ENCODE data around the gene NDP.

Gene NDP

GRCh38 chrX:44010626-44011025 is 37.4 kb upstream of the NDP start:
- Histone ChIP-seq H3K9me3 (replicated peaks in 1 of 11) (peaks cover 0 to 17% (median 8%) of the 10 kb centered on the region in 11 experiments; a peak in 12 of 22 replicates), H4K20me1 (no peaks in the 10 kb centered on the region; a peak in 2 of 22 replicates), H3K4me3 (no peak overlapping the region), H3K4me2 (peak overlapping the region in 6 of 11 experiments; percentile 68 to 81 (median 76); a peak in 7 of 22 replicates), H3K27me3 (peaks cover 0 to 23% (median 0%) of the 10 kb centered on the region in 11 experiments; a peak in 3 of 22 replicates), H3K9ac (no peak overlapping the region), H3K27ac (no peak overlapping the region; a peak in 1 of 22 replicates), H3K36me3 (no peaks in the 10 kb centered on the region), H3K4me1 (peaks cover 26 to 49% (median 40%) of the 10 kb centered on the region in 10 experiments)
- TF ChIP-seq Cebpa-rat (IDR thresholded peaks at IDR 0.05): no peak

DNA sequence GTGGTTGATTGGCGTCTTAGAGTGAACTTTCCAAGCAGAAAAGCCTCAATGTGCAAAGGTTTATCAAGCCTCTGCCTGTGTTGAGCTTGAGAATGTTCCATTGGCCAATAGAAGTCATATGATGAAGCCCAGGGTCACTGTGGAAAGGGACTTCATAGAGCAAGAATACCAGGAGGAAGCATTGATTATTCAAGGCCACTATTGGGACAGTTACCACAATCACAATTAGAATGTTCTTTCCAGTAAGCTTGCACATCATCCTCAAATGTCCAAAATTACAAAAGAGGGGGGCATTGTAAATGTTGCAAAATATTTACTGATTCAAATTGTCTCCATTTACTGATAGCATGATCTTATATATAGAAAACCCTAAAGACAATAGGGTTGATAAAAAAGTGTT is 32.9 kb upstream of the NDP start:
- H3K27me3 ChIP-seq: peaks cover 0 to 8% (median 0%) of the 10 kb centered on the region in 11 experiments; a peak in 2 of 22 replicates
- 0 out of 22 replicates have a peak, but pooled peaks cover 0 to 5% (median 0%) of the 10 kb centered on the region in 11 experiments for H3K9me3 ChIP-seq (replicated peaks in 1 of 11)
- no peak for TF ChIP-seq Cebpa-rat (IDR thresholded peaks at IDR 0.05)
- no peak overlapping the region for H3K27ac ChIP-seq
- H3K4me2 ChIP-seq: no peak overlapping the region
- H3K9ac ChIP-seq: no peak overlapping the region
- H4K20me1 ChIP-seq: no peaks in the 10 kb centered on the region; a peak in 1 of 22 replicates
- no peaks in the 10 kb centered on the region for H3K36me3 ChIP-seq
- H3K4me1 ChIP-seq: peaks cover 11 to 36% (median 25%) of the 10 kb centered on the region in 10 experiments
- H3K4me3 ChIP-seq: no peak overlapping the region

DNA sequence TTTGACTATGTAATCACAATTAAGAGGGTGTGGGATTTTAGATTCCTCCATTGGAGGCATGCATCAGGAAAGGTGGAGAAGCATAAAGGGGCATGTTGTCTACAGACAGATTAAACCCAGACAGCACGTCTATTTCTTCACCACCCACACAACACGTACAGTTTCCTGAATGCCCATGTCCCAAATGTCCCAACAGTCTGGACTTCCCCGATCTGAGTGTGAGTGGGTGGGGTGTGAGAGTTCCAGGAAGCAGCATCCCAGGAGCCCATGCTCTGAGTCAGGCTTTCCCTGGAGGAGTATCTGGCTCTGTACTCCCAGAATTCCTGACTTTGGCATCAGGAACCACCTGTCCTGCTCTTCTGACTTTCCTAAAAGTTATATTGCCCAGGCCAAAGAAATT is 30.8 kb upstream of the NDP start:
- Histone ChIP-seq H3K27ac (peak overlapping the region in 2 of 11 experiments; percentile 18 to 40; a peak in 3 of 22 replicates), H3K4me3 (no peak overlapping the region), H3K9me3 (replicated peaks in 1 of 11) (peaks cover 0 to 12% (median 0%) of the 10 kb centered on the region in 11 experiments; a peak in 1 of 22 replicates), H3K4me2 (peak overlapping the region in 9 of 11 experiments; percentile 23 to 79 (median 63); a peak in 17 of 22 replicates), H3K36me3 (no peaks in the 10 kb centered on the region), H3K4me1 (peaks cover 10 to 29% (median 22%) of the 10 kb centered on the region in 10 experiments), H3K27me3 (peaks cover 0 to 13% (median 0%) of the 10 kb centered on the region in 11 experiments; a peak in 4 of 22 replicates), H3K9ac (no peak overlapping the region), H4K20me1 (no peaks in the 10 kb centered on the region)
- TF ChIP-seq Cebpa-rat (IDR thresholded peaks at IDR 0.05): no peak

DNA sequence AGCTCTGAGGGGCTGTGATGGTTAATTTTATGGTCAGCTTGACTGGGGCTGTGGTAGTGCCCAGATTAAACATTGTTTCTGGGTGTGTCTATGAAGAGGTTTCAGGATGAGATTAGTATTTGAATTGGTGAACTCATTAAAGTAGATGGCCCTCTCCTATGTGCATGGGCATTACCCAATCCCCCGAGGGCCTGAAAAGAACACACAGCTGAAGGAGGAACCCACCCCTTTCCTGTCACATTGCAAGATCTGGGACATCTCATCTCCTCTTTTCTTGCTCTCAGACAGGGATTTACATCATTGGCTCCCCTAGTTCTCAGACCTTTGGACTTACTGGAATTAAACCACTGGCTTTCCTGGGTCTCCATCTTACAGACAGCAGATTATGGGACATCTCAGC is 29.4 kb upstream of the NDP start:
- peaks cover 0 to 11% (median 0%) of the 10 kb centered on the region in 11 experiments; a peak in 4 of 22 replicates for H3K27me3 ChIP-seq
- H3K9ac ChIP-seq: no peak overlapping the region
- H4K20me1 ChIP-seq: no peaks in the 10 kb centered on the region
- peaks cover 10 to 29% (median 22%) of the 10 kb centered on the region in 10 experiments for H3K4me1 ChIP-seq
- H3K4me3 ChIP-seq: no peak overlapping the region
- H3K4me2 ChIP-seq: peak overlapping the region; percentile 33 to 79 (median 62)
- H3K9me3 ChIP-seq (replicated peaks in 1 of 11): peaks cover 0 to 13% (median 0%) of the 10 kb centered on the region in 11 experiments; a peak in 4 of 22 replicates
- peak overlapping the region in 1 of 11 experiments; percentile 3; a peak in 1 of 22 replicates for H3K27ac ChIP-seq
- no peaks in the 10 kb centered on the region for H3K36me3 ChIP-seq
- no peak for TF ChIP-seq Cebpa-rat (IDR thresholded peaks at IDR 0.05)

DNA sequence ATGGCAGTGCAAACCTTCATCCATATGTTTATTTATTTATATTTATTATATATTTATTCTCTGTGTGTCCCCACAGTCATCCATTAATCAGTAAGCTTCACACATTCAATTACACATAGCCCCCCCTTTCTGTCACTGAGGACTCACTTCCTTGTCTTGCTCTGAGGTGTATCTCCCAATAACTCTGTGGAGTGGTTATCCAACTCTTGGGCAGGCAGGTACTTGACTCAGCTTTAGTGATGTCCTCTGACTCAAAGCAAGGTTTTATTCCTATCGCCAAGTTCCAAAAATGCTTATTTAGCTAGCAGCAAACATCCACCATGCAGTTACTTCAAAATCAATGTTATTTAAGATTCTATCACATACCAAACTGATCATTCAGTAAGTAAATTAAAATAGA is 25.2 kb upstream of the NDP start:
- Histone ChIP-seq H3K9ac (no peak overlapping the region), H4K20me1 (no peaks in the 10 kb centered on the region), H3K9me3 (replicated peaks in 1 of 11) (peaks cover 0 to 16% (median 0%) of the 10 kb centered on the region in 11 experiments; a peak in 4 of 22 replicates), H3K4me2 (no peak overlapping the region), H3K27ac (no peak overlapping the region), H3K27me3 (peaks cover 0 to 8% (median 0%) of the 10 kb centered on the region in 11 experiments; a peak in 3 of 22 replicates), H3K36me3 (no peaks in the 10 kb centered on the region), H3K4me3 (no peak overlapping the region), H3K4me1 (peaks cover 10 to 15% (median 12%) of the 10 kb centered on the region in 10 experiments)
- no peak for TF ChIP-seq Cebpa-rat (IDR thresholded peaks at IDR 0.05)

GRCh38 chrX:43996491-43996890 is 23.3 kb upstream of the NDP start:
- H4K20me1 ChIP-seq: no peaks in the 10 kb centered on the region
- TF ChIP-seq Cebpa-rat (IDR thresholded peaks at IDR 0.05): no peak
- no peak overlapping the region for H3K9ac ChIP-seq
- no peak overlapping the region for H3K4me3 ChIP-seq
- H3K4me1 ChIP-seq: no peaks in the 10 kb centered on the region
- no peak overlapping the region for H3K27ac ChIP-seq
- H3K4me2 ChIP-seq: no peak overlapping the region
- peaks cover 0 to 8% (median 0%) of the 10 kb centered on the region in 11 experiments; a peak in 3 of 22 replicates for H3K27me3 ChIP-seq
- H3K36me3 ChIP-seq: no peaks in the 10 kb centered on the region
- peaks cover 0 to 16% (median 0%) of the 10 kb centered on the region in 11 experiments; a peak in 4 of 22 replicates for H3K9me3 ChIP-seq (replicated peaks in 1 of 11)

- Histone ChIP-seq H3K9ac (no peak overlapping the region), H3K36me3 (no peaks in the 10 kb centered on the region), H3K4me1 (peaks cover 0 to 5% (median 0%) of the 10 kb centered on the region in 10 experiments; a peak in 1 of 20 replicates), H3K4me3 (no peak overlapping the region), H4K20me1 (no peaks in the 10 kb centered on the region), H3K4me2 (no peak overlapping the region), H3K27ac (no peak overlapping the region), H3K9me3 (replicated peaks in 1 of 11) (peaks cover 0 to 13% (median 8%) of the 10 kb centered on the region in 11 experiments; a peak in 6 of 22 replicates), H3K27me3 (no peaks in the 10 kb centered on the region)
- TF ChIP-seq Cebpa-rat (IDR thresholded peaks at IDR 0.05): no peak
Observed at GRCh38 chrX:43986083-43986482, 12.9 kb upstream of the NDP start.

DNA sequence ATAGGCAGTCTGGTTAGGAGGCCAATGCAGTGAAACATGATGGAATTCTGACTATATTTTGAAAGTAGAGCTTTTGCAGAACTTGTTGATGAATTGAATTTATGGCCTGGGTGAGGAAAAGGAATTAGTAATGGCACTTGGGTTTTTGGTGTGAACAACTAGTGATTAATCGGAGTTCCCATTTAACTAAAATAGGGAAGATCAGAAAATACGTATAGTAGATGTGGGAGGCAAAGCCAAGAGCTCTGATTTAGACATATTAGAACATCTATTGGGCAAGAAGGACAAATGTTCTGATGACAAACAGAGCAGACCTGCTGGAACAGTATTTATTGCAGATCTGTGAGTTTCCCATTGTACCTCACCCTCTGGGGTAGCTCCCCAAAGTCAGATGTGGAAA is 12.3 kb upstream of the NDP start:
- H3K36me3 ChIP-seq: no peaks in the 10 kb centered on the region
- no peak for TF ChIP-seq Cebpa-rat (IDR thresholded peaks at IDR 0.05)
- H3K27ac ChIP-seq: no peak overlapping the region
- H3K4me3 ChIP-seq: no peak overlapping the region
- peaks cover 0 to 13% (median 8%) of the 10 kb centered on the region in 11 experiments; a peak in 6 of 22 replicates for H3K9me3 ChIP-seq (replicated peaks in 1 of 11)
- H3K27me3 ChIP-seq: no peaks in the 10 kb centered on the region
- H3K4me2 ChIP-seq: no peak overlapping the region
- peaks cover 0 to 5% (median 0%) of the 10 kb centered on the region in 10 experiments; a peak in 1 of 20 replicates for H3K4me1 ChIP-seq
- H4K20me1 ChIP-seq: no peaks in the 10 kb centered on the region
- no peak overlapping the region for H3K9ac ChIP-seq

DNA sequence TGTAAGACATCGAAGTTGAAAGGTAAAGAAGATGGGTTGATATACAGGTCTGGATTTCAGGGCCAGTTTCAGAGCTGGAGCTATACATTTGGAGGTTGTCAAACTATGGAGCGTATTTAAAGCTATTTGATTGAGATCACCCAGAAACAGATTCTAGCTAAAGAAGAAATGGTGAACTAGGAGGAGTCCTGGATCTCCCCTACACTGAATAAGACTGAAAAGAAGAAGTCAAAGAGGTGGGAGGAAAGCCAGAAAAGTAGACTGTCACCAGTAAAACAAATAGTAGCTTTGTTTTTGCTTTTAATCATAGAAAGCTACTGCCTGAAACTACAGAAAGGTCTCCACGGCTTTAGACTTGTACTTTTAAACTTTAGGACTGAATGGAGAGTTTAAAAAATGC is 5.0 kb upstream of the NDP start:
- peaks cover 0 to 11% (median 8%) of the 10 kb centered on the region in 11 experiments; a peak in 6 of 22 replicates for H3K9me3 ChIP-seq (replicated peaks in 1 of 11)
- H3K27ac ChIP-seq: no peak overlapping the region
- H3K9ac ChIP-seq: no peak overlapping the region
- peaks cover 0 to 5% (median 0%) of the 10 kb centered on the region in 11 experiments; a peak in 4 of 22 replicates for H3K27me3 ChIP-seq
- no peak overlapping the region for H3K4me2 ChIP-seq
- peaks cover 0 to 10% (median 0%) of the 10 kb centered on the region in 10 experiments; a peak in 1 of 20 replicates for H3K4me1 ChIP-seq
- no peak for TF ChIP-seq Cebpa-rat (IDR thresholded peaks at IDR 0.05)
- no peaks in the 10 kb centered on the region for H4K20me1 ChIP-seq
- H3K36me3 ChIP-seq: no peaks in the 10 kb centered on the region
- no peak overlapping the region for H3K4me3 ChIP-seq
